Omental fat pad (tissue), 4 donors: ENCODE results near the gene FAM193A. TPM values are rescaled to one million over a fixed set of nuclear protein-coding genes. Genes with fewer than 3 reads are reported as not detected.

ENCODE experiments used
- ATAC-seq: fragments of 150-250 bp; one replicate; pipeline ENCODE4 v1.9.1; 2016; ENCODE audit warnings: mild to moderate bottlenecking, moderate library complexity; ENCODE audit not compliant: low FRiP score
- DNase-seq: peaks from one replicate; pipeline ENCODE4 v3.0.0-alpha.2; 2019; ENCODE audit warnings: low spot score
- CTCF ChIP-seq, 3 donors: fragments of 450-650 bp; IDR thresholded peaks; one replicate each; pipeline ENCODE4 v1.5.1; 2016 to 2017; ENCODE audit warnings: antibody characterized with exemption in 3 of 3, mild to moderate bottlenecking in 3 of 3, moderate library complexity in 2 of 3
- total RNA-seq, 4 donors: library from RNA; depleted of rRNA; stranded (reverse); fragments of >200 nt; gene quantifications; one replicate each; pipeline ENCODE4 v1.1.0, GENCODE V29; 2016

The FAM193A gene
- total RNA-seq, 4 donors from 2014 or later, result 16.7 to 30.1 (median 24.9) TPM

DNA sequence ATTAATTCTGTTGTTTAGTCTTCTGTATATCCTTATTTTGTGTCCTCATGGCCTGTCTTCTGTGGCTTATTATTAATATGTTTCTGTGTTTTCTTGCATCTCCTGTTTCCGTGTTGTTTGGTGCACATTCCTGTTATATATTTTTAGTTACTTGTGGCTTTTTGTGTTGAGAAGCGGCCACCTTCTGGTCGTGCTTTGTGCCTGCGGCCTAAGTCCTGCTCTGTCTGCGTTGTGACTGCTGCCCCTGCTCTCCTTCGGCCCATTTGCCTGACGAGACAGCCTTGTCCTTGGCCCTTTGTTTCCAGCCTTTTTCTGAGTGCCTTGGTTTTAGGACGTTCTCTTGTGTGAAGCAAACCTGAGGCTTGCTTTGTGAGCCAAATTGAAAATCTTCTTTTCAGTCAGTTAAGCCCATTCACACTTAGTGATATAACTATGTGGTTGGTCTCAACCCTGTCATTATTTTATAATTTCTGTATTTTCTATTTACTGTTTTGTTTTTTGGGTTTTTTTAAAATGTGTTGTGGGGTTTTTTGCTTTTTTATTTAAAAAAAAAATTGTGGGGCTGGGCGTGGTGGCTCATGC lies 175.9 kb downstream of the FAM193A start:
- DNase-seq (no peak), ATAC-seq (no peak)
- TF ChIP-seq CTCF (IDR thresholded peaks at IDR 0.05), result no peak

GRCh38 chr4:2713337-2713736 lies 176.9 kb downstream of the FAM193A start:
- no peak for TF ChIP-seq CTCF (IDR thresholded peaks at IDR 0.05)
- ATAC-seq (no peak), DNase-seq (no peak)

DNA sequence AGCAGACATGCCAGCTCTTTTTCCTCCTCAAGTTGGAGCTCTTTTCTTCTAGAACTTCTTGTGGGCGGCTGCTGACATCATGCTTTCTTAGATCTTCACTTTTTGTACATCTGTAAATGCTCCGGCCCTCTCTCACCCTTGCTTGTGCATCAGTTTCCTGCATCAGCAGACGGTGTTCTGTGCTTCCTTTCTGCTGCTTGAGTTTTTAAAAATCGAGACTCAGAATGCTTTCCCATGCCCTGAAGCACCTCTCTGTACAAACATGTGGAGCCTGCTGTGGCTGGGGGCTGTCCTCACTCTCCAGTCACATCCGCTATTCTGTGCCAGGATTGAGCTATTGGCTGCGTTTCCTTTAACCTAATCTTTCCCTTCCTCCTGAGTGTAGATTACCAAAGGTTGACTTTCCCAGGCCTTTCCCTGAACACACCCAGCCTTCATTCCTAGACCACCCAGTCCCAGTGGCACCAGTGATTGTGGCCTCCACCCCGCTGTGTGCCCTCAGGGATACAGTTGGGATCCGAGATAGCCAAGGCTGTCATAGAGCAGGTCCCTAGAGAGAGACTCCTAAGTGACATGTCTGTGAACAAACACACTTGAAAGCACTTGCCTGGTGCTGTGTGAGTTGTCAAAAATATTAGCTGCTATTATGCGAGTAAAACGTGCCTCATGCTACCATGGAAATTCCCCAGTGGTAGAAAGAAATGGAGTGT lies 177.8 kb downstream of the FAM193A start:
- ATAC-seq (peak; percentile 18), DNase-seq (no peak)
- no peak for TF ChIP-seq CTCF (IDR thresholded peaks at IDR 0.05)

- no peak for ATAC-seq
- no peak for DNase-seq
- TF ChIP-seq CTCF (IDR thresholded peaks at IDR 0.05), result no peak
Observed at GRCh38 chr4:2714918-2715317, 178.5 kb downstream of the FAM193A start.

GRCh38 chr4:2715426-2715825 lies 179.0 kb downstream of the FAM193A start:
- TF ChIP-seq CTCF (IDR thresholded peaks at IDR 0.05), result no peak
- no peak for ATAC-seq
- DNase-seq, result no peak

- TF ChIP-seq CTCF (IDR thresholded peaks at IDR 0.05), result no peak
- ATAC-seq, result no peak
- no peak for DNase-seq
Observed at GRCh38 chr4:2716236-2716635, 179.8 kb downstream of the FAM193A start.

DNA sequence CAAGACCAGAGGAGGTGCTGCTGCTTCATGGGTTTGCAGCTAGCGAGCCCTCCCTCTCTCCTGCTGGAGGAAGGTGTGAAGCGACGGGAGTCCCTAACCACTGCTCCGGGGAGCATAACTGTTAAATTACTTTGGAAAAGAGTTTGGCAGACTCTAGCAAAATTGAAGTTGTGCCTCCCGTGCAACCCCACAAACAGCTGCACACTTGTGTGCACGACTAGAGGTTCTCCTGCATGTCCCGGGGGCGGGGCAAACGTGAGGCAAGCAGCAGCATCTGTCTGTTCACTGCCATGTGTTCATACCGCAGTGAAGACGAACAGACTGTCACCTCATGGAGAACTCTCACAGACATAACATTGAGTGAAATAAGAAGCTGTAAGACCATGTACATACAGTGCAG lies 185.1 kb downstream of the FAM193A start:
- DNase-seq, result no peak
- TF ChIP-seq CTCF (IDR thresholded peaks at IDR 0.05), result no peak
- no peak for ATAC-seq
